ENCODE results near the gene ASGR2.
"Not testable (repeated sequence)": the region's sequence is repeated elsewhere in the genome, so short reads cannot be mapped to it uniquely, and the experiment has no call there.

ASGR2 gene

DNA sequence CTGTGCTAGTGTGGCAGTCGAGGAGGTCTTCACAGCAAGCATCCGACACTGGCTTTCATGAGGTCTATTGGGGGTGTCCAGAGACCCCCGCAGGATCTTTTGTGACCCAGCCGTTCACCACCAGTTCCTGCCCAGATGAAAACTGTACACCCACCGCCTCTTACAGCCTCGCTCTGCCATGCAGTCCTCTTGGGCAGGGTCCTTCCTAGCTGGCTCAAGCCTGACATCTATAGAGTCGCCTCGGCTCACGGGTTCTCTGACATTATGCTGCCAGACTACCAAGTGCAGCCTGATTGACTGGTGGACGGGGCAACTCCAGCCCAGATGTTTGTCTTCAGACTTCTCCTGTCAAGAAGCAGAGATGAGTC, 20.0 kb downstream of the ASGR2 start:
- DNase-seq (ENCODE audit: low spot score): no peak
- TF ChIP-seq, protein P1, sequence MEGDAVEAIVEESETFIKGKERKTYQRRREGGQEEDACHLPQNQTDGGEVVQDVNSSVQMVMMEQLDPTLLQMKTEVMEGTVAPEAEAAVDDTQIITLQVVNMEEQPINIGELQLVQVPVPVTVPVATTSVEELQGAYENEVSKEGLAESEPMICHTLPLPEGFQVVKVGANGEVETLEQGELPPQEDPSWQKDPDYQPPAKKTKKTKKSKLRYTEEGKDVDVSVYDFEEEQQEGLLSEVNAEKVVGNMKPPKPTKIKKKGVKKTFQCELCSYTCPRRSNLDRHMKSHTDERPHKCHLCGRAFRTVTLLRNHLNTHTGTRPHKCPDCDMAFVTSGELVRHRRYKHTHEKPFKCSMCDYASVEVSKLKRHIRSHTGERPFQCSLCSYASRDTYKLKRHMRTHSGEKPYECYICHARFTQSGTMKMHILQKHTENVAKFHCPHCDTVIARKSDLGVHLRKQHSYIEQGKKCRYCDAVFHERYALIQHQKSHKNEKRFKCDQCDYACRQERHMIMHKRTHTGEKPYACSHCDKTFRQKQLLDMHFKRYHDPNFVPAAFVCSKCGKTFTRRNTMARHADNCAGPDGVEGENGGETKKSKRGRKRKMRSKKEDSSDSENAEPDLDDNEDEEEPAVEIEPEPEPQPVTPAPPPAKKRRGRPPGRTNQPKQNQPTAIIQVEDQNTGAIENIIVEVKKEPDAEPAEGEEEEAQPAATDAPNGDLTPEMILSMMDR (IDR thresholded peaks at IDR 0.05; ENCODE audit: extremely low read depth, missing control alignments): no peak

DNA sequence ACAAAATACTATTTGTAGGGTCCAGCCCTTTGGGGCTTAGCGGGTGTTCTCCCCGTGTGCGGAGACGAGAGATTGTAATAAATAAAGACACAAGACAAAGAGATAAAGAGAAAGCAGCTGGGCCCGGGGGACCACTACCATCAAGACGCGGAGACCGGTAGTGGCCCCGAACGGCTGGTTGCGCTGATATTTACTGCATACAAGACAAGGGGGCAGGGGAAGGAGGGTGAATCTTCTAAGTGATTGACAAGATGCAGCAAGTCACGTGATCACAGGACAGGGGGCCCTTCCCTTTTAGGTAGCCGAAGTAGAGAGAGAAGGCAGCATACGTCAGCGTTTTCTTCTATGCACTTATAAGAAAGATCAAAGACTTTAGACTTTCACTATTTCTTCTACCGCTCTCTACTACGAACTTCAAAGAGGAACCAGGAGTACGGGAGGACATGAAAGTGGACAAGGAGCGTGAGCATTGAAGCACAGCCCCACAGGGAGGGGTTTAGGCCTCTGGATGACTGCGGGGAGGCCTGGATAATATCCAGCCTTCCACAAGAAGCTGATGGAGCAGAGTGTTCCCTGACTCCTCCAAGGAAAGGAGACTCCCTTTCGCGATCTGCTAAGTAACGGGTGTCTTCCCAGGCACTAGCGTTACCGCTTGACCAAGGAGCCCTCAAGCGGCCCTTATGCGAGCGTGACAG, 23.2 kb downstream of the ASGR2 start:
- DNase-seq (ENCODE audit: low spot score): not testable (repeated sequence)

DNA sequence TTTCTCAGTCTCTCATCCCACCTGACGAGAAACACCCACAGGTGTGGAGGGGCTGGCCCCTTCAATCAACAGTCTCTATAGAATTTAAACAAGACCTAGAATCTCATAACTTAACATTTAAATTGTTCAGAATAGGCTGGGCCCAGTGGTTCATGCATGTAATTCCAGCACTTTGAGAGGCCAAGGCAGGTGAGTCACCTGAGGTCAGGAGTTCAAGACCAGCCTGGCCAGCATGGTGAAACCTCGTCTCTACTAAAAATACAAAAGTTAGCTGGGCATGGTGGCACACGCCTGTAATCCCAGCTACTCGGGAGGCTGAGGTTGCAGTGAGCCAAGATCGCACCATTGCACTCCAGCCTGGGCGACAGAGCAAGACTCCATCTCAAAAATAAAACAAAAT, 25.1 kb downstream of the ASGR2 start:
- not testable (repeated sequence) for DNase-seq (ENCODE audit: low spot score)

DNA sequence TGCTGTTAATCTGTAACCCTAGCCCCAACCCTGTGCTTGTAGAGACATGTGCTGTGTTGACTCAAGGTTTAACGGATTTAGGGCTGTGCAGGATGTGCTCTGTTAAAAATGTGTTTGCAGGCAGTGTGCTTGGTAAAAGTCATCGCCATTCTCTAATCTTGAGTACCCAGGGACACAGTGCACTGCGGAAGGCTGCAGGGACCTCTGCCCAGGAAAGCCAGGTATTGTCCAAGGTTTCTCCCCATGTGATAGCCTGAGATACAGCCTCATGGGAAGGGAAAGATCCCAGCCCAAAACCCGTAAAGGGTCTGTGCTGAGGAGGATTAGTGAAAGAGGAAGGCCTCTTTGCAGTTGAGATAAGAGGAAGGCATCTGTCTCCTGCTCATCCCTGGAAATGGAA, 26.2 kb downstream of the ASGR2 start:
- DNase-seq (ENCODE audit: low spot score): not testable (repeated sequence)

DNA sequence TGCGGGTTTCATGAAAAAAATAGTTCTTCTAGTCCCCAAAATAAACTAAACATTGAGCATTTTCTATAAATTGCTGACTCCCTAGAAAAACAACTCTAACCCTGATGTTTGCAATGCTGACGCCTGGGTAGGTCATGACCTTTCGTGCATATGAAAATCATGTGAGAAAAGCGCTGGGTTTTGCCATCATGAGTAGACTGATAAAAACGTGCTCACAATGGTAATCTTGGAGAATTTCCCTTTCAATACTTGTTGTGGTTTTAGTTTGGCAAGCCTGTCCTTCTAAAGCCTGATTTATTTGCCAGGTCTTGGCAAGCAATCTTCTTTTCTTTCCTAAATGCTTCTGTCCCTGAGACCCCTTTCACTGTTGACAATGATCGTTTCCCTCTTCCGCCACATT, 30.5 kb downstream of the ASGR2 start:
- TF ChIP-seq, protein P1 (IDR thresholded peaks at IDR 0.05; ENCODE audit: extremely low read depth, missing control alignments): no peak
- no peak for DNase-seq (ENCODE audit: low spot score)

DNA sequence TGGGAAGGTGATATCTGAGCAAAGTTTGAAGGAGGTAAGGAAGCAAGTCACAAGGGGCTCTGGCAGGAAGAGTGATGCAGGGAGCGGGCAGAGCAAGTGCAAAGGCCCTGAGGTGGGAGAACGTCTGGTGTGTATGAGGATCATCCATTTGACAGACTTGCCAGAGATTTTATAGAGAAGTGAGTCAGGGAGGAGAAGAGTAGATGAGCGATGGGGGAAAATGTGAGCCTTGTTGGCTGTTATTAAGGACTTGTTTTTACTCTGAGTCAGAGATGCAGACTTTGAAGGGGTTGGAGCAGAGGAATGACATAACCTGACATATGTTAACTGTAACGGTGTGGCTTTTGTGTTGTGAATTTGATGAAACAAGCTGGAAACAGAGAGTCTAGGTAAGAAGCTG, 31.0 kb downstream of the ASGR2 start:
- DNase-seq (ENCODE audit: low spot score): no peak

DNA sequence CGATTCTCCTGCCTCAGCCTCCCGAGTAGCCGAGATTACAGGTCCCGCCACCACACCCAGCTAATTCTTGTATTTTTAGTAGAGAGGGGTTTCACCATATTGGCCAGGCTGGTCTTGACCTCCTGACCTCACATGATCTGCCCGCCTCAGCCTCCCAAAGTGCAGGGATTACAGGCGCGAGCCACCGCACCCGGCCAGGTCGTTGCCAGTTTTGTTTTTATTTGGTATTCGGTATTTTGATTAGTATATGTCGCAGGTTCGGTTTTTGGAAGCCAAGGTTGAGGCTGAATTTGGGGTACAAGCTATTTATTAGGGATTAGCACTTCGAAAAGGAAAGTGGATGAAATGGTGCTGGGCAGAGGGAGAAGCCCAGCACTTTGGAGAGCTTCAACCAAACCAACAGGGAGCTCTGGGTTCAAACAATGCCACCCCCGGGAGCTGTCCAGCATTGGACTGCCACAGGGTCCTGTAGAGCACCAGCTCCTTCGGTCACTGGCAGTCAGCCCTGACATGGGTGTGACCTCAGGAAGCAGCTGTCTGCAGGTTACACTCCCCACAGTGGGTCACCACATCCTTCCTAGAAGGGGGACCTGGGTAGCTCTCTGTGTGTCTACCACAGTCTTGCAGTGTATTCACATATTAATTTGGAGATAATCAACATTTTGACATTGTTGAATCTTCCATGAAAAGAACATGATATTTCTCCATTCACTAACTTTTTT, 33.1 kb downstream of the ASGR2 start:
- TF ChIP-seq, protein P1 (IDR thresholded peaks at IDR 0.05; ENCODE audit: extremely low read depth, missing control alignments): no peak
- peak; percentile 20 for DNase-seq (ENCODE audit: low spot score)

More for the DNA sequence above, 31.0 kb downstream of the ASGR2 start:
- TF ChIP-seq, protein P1 (IDR thresholded peaks at IDR 0.05; ENCODE audit: extremely low read depth, missing control alignments): no peak

DNA sequence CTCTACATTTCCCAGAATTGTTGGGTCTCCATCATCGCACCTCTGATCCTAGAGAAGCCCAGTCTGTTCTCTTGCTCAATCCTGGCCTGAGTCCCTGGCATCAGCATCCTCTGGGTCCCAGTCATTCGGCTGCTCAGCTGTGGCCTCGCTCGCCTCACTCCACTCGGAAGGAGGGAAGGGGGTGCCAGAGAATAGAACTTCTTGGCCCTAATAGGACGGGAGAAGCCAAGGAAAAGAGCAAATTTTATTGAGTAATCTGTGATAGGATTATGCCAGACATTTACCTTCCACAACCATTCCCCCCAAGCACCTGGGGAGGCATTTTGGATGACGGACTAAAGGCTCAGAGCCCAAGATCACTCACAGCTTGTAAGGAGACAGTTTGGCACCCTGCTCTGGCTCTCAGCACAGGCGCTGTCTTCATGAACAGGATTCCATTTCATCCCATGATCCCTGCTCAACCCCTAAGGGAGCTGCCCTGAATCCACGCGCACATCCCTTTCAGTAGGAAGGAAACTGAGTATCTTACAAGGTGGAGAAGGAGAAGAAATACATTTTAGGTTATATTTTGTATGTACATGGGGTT, 34.1 kb downstream of the ASGR2 start:
- TF ChIP-seq, protein P1 (IDR thresholded peaks at IDR 0.05; ENCODE audit: extremely low read depth, missing control alignments): no peak

More for the DNA sequence above, 34.1 kb downstream of the ASGR2 start:
- no peak for DNase-seq (ENCODE audit: low spot score)
